Activated CD8-positive, alpha-beta memory T cell treated with anti-CD3 and anti-CD28 coated beads, Interleukin-2, amount 50 U/mL, for 48 hours (primary cell): Measurements from ENCODE around the gene DENND1A.

Experiments used
- DNase-seq: peaks from one replicate; pipeline ENCODE4 v3.0.0-alpha.2; 2020

The DENND1A gene

DNA sequence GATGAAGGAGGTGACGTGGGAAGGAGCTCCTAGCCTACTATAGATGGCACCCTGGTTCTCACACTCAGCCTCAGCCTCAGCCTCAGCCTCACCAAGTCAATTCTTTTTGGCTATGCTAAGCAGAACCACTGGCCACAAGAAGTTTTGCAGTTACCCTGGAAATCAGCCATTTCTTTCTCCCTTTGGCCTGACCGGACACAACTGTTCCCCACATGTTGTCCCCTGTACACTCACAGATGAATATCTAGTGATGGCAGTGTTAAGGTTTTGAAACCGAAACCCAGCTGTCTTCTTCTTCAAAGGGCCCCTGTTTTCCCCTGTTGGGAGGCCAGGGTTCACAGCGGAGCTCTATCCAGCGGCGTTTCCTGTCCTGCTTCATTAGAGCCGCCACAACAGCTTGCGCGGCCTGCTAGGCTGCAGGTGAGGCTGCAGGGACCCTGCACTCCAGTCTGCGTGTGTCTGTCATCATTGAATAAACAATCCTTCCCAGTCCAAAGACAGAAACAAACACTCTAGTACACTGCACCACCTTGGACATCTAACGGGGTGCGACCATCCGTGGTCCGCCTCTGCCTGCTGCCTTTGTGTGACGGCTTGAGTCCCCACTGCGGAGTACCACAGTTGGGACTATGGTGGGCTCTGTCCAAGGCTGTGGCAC is 250.5 kb downstream of the DENND1A start:
- DNase-seq = no peak

- DNase-seq = no peak
Observed at GRCh38 chr9:123678878-123679329, 251.0 kb downstream of the DENND1A start.

GRCh38 chr9:123678038-123678877 is 251.7 kb downstream of the DENND1A start:
- DNase-seq = no peak

- no peak for DNase-seq
Observed at GRCh38 chr9:123676869-123677268, 253.1 kb downstream of the DENND1A start.

DNA sequence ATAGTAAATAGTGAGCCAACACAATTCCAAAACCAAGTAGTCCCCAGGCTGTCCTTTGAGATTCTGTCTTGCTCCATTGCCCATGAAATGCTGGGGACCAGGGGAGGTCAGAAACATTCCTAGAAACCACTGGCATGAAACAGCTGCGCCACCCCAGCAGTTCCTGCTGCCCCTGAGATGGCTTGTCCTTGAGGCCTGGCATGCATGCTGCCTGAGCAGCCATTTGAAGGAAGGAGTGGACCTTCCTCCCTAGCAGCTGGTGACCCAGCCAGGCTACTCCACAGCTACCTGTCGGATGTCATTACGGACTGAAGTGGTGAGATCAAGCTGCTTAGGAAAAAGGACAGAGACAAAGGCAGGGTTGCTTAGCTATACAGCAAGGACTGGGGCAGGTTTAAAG is 260.6 kb downstream of the DENND1A start:
- DNase-seq = no peak

- no peak for DNase-seq
Observed at GRCh38 chr9:123663529-123663928, 266.4 kb downstream of the DENND1A start.

- DNase-seq = no peak
Observed at GRCh38 chr9:123662057-123662776, 267.7 kb downstream of the DENND1A start.

DNA sequence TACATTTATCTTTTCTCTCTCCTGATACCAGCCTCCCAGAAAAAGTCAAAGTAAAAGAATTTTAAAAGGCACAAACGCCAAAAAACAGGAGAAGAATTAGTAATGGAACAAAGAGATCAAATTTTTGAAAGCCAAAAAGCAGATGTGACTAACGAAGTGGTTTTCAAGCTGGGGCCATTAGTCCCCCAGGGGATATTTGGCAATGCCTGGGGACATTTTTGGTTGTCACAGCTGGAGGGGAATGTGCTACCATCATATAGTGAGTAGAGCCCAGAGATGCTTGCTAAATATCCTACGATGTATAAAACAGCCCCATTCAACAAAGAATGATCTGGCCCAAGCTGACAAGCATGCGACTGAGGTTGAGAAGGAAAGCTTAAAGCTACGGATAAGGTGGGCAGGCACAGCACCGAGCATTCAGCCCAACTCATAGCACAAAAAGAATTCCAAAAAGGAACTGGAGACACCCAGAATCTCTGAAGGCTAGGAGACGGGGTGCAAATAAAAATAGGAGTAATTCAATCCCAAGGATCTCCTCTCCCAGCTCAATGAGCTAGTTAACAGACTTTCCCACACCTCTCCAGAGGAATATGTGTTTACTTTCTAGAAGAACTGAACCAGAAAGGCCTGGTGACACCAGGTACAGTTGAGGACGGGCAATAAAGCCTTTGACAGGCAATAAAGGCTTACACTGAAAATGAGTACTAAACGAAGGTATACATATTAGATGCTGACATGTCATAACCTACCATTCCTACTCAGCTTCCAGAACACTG is 269.0 kb downstream of the DENND1A start:
- DNase-seq = no peak

- no peak for DNase-seq
Observed at GRCh38 chr9:123659358-123659757, 270.6 kb downstream of the DENND1A start.

DNA sequence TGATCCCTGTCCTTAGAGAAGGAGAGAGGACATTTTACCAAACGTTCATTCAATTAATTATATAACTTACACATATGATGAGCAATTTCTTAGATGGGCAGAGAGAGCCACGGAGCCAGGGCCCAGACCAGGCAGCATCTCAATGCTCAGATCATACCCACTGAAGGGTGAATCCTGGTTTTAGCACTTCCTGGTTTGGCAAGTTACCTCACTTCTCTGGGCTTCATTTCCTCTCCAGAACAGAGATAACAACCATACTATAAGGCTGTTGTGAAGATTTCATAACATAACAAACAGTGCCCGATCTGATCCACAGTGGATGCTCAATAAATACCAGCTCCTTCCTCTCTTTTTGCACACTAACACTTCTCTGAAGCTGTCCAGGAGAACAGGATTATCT is 271.1 kb downstream of the DENND1A start:
- DNase-seq = no peak

GRCh38 chr9:123657941-123658340 is 272.0 kb downstream of the DENND1A start:
- no peak for DNase-seq

- no peak for DNase-seq
Observed at GRCh38 chr9:123657099-123657498, 272.8 kb downstream of the DENND1A start.

DNA sequence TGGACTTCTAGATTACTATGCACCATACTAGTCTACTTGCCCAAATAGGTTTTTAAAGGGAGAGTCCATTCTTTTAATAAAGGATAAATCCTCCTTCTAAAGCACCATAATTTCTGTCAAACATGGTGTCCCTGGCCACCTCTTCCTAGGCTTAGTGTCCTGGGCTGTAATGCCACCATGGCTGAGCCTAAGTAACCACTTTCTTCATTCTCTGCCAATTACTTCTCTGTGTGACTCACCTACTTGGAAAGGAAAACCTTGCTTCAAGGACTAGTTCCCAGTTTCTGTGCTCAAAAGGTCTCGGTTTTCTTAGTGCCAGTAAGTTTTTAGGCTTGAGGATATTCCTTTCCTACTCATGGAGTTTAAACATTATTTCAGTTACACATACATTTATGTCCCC is 273.4 kb downstream of the DENND1A start:
- no peak for DNase-seq

DNA sequence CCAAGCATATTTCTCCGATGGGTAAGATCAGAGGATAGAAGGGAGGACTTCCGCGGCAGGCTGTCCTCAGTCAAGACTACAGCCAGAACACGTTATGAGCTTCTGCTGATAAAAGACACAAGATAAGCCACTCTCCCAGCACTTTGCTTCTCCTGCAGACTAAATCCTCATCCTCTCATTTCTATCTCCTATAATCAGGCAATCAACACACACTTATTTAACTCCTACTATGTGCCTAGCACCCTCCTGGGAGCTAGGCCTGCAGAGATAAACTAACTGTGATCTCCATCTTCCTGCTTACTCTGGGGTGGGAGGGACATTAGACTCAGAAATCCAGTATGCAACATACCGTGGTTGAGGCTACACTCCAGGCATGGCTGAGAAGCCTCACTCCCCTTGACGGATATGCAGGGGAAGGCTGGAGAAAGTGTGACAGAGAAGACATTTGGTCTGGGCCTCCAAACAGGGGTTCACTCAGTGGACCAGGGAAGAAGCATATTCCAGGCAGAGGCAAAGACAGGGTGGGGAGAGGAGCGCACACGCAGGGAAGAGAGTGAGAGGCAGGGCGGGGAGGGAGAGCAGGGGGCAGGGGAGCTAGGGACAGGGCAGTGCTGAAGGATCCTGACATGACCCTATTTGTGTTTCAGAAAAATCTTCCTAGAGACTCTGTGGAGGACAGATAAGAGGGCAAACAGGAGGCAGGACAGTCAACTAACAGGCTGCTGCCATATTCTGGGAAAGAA is 274.1 kb downstream of the DENND1A start:
- DNase-seq = no peak

- DNase-seq = no peak
Observed at GRCh38 chr9:123654994-123655637, 274.8 kb downstream of the DENND1A start.

- DNase-seq = no peak
Observed at GRCh38 chr9:123654218-123654993, 275.5 kb downstream of the DENND1A start.

GRCh38 chr9:123652416-123652815 is 277.5 kb downstream of the DENND1A start:
- no peak for DNase-seq

GRCh38 chr9:123651871-123652270 is 278.1 kb downstream of the DENND1A start:
- no peak for DNase-seq

DNA sequence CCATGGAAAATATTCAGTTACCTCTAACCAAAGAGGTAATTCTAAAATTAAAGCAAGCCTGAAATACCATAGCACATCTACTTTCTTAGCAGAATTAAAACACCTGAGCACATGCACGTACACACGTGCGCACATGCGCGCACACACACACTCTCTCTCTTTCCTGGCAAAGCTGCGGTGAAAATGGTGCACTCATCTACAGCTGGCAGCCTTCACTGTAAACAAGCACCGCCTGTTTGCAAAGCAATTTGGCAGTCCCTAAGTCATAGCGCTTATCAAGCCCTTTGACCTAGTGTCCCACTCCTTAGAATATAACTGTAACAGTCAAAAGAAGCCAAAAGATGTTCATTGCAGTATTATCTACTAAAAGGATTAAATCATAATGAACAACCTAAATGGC is 278.7 kb downstream of the DENND1A start:
- no peak for DNase-seq

DNA sequence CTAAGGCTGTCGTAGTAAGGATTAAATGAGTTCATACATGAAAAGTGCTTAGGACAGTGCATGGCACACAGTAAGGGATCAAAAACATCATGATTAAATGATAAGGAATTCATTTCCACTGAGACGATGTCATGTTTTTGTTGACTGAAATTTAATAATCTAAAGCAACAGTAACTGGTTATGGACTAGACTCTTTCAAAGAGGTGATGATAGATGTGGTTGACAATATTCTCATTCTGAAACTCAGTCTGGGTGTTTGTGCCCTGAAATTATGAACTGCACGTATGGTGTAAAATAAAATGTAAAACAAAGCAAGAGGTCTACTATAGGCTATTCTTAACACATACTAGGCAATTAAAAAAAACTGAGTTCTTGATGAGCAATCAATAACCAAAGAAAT is 280.0 kb downstream of the DENND1A start:
- no peak for DNase-seq

DNA sequence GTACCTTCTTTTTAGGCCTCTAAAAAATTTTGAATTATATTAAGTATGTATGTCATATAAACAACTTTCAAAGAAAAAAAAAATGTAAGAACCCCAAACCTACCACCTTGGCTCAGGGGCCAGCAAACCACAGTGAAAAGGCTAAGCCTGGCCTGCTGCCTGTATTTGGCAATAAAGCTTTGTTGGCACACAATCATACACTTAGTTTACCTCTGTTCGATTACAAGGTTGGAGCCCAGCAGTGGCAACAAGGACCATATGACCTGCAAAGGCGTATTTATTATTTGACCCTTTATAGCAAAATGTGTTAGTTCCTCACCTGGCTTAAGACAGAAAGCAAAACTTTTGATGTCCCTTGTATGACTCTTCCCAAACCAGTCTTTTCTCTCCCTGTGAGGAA is 282.8 kb downstream of the DENND1A start:
- DNase-seq = no peak
